Liver (tissue), 9 donors: Measurements from ENCODE around the gene DNAJC5G. TPM values are rescaled to one million over a fixed set of nuclear protein-coding genes. Genes with fewer than 3 reads are reported as not detected.

Experiments
- DNase-seq: peaks from one replicate; pipeline ENCODE4 v3.0.0-alpha.2; 2017; ENCODE audit warnings: low spot score
- H3K27ac ChIP-seq, 2 donors: one replicate each; pipeline ENCODE4 v1.7.0; 2013; ENCODE audit warnings: inconsistent platforms in 2 of 2, low read length in 2 of 2, control low read depth in 1 of 2, low read depth in 1 of 2, mild to moderate bottlenecking in 1 of 2
- H3K27me3 ChIP-seq, 4 donors: one replicate each; pipeline versions ENCODE4 v1.6.1 to v1.7.0; 2013; ENCODE audit warnings: low read length in 3 of 4, inconsistent platforms in 1 of 4, mild to moderate bottlenecking in 1 of 4, moderate library complexity in 1 of 4; ENCODE audit not compliant: control insufficient read depth in 4 of 4, insufficient read depth in 4 of 4
- H3K36me3 ChIP-seq, 4 donors: one replicate each; pipeline versions ENCODE4 v1.6.1 to v1.7.0; 2013; ENCODE audit warnings: low read length in 3 of 4, mild to moderate bottlenecking in 3 of 4, low read depth in 1 of 4, moderate library complexity in 1 of 4; ENCODE audit not compliant: control insufficient read depth in 4 of 4, insufficient read depth in 3 of 4
- H3K4me1 ChIP-seq, 4 donors: one replicate each; pipeline versions ENCODE4 v1.6.1 to v1.7.0; 2013; ENCODE audit warnings: low read length in 3 of 4, mild to moderate bottlenecking in 3 of 4, moderate library complexity in 1 of 4; ENCODE audit not compliant: control insufficient read depth in 4 of 4, insufficient read depth in 4 of 4
- H3K4me3 ChIP-seq, 3 donors: one replicate each; pipeline versions ENCODE4 v1.6.1 to v1.7.0; 2013; ENCODE audit warnings: low read length in 3 of 3, control low read depth in 1 of 3, low read depth in 1 of 3, mild to moderate bottlenecking in 1 of 3
- H3K9ac ChIP-seq, 2 donors: one replicate each; pipeline ENCODE4 v1.7.0; 2013; ENCODE audit warnings: low read length in 2 of 2, mild to moderate bottlenecking in 2 of 2, moderate library complexity in 2 of 2, control low read depth in 1 of 2, low read depth in 1 of 2
- H3K9me3 ChIP-seq, 4 donors: one replicate each; pipeline versions ENCODE4 v1.6.1 to v1.7.0; 2013; ENCODE audit warnings: low read length in 3 of 4; ENCODE audit not compliant: control insufficient read depth in 4 of 4
- EGR1 ChIP-seq, 2 donors: IDR thresholded peaks; 2 replicates each; pipeline ENCODE4 v1.6.1; 2016 to 2018; ENCODE audit warnings: antibody characterized with exemption in 2 of 2, low read depth in 2 of 2
- FOXA2 ChIP-seq: IDR thresholded peaks from 2 replicates; pipeline ENCODE4 v1.6.1; 2016; ENCODE audit warnings: antibody characterized with exemption
- GABPA ChIP-seq, 2 donors: IDR thresholded peaks in 1 of 2; conservative IDR thresholded peaks in 1 of 2; 2 replicates each; pipeline ENCODE4 v1.6.1; 2016; ENCODE audit warnings: antibody characterized with exemption in 2 of 2, mild to moderate bottlenecking in 1 of 2, moderate library complexity in 1 of 2
- HNF4A ChIP-seq, 2 donors: conservative IDR thresholded peaks; 2 replicates each; pipeline ENCODE4 v1.6.1; 2016; ENCODE audit warnings: antibody characterized with exemption in 2 of 2, mild to moderate bottlenecking in 2 of 2
- HNF4G ChIP-seq: IDR thresholded peaks from 2 replicates; pipeline ENCODE4 v1.6.1; 2016; ENCODE audit warnings: antibody characterized with exemption
- JUND ChIP-seq, 2 donors: IDR thresholded peaks; 2 replicates each; pipeline ENCODE4 v1.6.1; 2016; ENCODE audit warnings: antibody characterized with exemption in 2 of 2
- NR2F2 ChIP-seq: IDR thresholded peaks from 2 replicates; pipeline ENCODE4 v1.6.1; 2016; ENCODE audit warnings: antibody characterized with exemption
- RAD21 ChIP-seq, 2 donors: IDR thresholded peaks; 2 replicates each; pipeline ENCODE4 v1.6.1; 2016; ENCODE audit warnings: antibody characterized with exemption in 2 of 2, mild to moderate bottlenecking in 2 of 2
- SP1 ChIP-seq: IDR thresholded peaks from 2 replicates; pipeline ENCODE4 v1.6.1; 2018; ENCODE audit warnings: antibody characterized with exemption, mild to moderate bottlenecking
- TAF1 ChIP-seq: conservative IDR thresholded peaks from 2 replicates; pipeline ENCODE4 v1.6.1; 2016; ENCODE audit warnings: antibody characterized with exemption, mild to moderate bottlenecking
- WGBS: extraction: QIAGEN DNeasy Blood & Tissue Kit; methylation state at CpG from one replicate; pipeline ENCODE4 v1.1.7; 2013; 5-methylcytosine and 5-hydroxymethylcytosine counted together
- polyA plus RNA-seq, 2 donors: library from polyadenylated mRNA; stranded (reverse) in 1 of 2; unstranded in 1 of 2; fragments of 200-250 nt in 1 of 2; fragments of >200 nt in 1 of 2; fragmentation: Nextera tagmentation in 1 of 2; extraction: Ambion mirVana in 1 of 2; gene quantifications; one replicate each; pipeline versions ENCODE4 v1.2.1 to v1.2.3, GENCODE V29; 2013 to 2015
- total RNA-seq, 2 donors: library from RNA; depleted of rRNA; stranded (reverse); fragments of >200 nt; gene quantifications; one replicate each; pipeline ENCODE4 v1.2.3, GENCODE V29; 2014
- TF ChIP-seq, protein P1 (sequence below): IDR thresholded peaks from 2 replicates; pipeline ENCODE4 v1.6.1; 2016; ENCODE audit warnings: antibody characterized with exemption
- TF ChIP-seq, protein P2 (sequence below): IDR thresholded peaks from 2 replicates; pipeline ENCODE4 v1.6.1; 2016; ENCODE audit warnings: antibody characterized with exemption
- TF ChIP-seq, protein P3 (sequence below): IDR thresholded peaks from 2 replicates; pipeline ENCODE4 v1.6.1; 2016; ENCODE audit warnings: antibody characterized with exemption, mild to moderate bottlenecking
- donor health status: healthy.
- donor health status: healthy.
- donor health status: healthy.
- donor health status: healthy.
- donor health status: healthy.

DNAJC5G gene
- total and polyA plus RNA-seq, 4 donors = not detected

DNA sequence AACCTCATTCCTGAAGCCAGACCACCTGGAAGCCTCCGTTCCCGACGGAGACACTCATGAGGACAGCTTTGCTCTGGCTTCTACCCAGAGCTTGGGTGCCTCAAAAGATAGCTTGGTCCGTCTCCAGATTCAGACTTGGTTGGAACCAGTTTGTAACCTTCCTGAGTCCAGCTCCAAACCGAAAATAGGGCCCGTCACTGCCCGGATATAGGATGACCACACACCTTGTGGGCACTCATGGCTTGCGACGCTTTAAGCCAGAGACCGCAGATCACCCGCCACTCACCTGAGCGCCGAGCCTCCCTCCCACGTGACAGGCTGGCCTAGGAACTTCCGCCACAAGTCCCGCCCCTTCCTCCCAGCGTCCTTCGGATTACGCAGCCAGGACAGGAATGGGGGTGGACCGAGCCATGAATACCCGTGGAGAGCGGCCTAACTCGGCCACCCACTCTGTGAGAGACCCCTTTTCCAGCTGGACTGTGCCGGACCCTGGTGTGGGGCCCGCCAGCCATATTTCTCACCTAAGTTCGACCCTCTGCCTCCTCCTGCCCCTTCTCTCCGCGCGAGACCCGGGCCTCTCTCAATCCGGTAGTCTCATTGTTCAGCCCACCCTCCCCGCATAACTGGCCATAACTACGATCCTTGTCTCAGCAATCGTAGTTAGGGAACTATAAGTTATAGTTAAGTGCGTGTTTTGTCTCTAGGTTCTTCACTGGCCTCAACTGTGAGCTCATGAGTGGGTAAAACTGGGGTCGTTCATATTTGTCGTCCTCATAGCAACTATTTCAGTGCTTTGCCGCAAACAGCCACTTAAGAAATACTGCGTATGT lies 47.7 kb downstream of the DNAJC5G start, which contains the start of gene MPV17 (continued):
- TF ChIP-seq NR2F2 (no peak), EGR1 (IDR thresholded peaks at IDR 0.05; ENCODE audit: low read depth in 2 of 2) (no peak)
- TF ChIP-seq, protein P1, sequence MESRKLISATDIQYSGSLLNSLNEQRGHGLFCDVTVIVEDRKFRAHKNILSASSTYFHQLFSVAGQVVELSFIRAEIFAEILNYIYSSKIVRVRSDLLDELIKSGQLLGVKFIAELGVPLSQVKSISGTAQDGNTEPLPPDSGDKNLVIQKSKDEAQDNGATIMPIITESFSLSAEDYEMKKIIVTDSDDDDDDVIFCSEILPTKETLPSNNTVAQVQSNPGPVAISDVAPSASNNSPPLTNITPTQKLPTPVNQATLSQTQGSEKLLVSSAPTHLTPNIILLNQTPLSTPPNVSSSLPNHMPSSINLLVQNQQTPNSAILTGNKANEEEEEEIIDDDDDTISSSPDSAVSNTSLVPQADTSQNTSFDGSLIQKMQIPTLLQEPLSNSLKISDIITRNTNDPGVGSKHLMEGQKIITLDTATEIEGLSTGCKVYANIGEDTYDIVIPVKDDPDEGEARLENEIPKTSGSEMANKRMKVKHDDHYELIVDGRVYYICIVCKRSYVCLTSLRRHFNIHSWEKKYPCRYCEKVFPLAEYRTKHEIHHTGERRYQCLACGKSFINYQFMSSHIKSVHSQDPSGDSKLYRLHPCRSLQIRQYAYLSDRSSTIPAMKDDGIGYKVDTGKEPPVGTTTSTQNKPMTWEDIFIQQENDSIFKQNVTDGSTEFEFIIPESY = peak; percentile 37

DNA sequence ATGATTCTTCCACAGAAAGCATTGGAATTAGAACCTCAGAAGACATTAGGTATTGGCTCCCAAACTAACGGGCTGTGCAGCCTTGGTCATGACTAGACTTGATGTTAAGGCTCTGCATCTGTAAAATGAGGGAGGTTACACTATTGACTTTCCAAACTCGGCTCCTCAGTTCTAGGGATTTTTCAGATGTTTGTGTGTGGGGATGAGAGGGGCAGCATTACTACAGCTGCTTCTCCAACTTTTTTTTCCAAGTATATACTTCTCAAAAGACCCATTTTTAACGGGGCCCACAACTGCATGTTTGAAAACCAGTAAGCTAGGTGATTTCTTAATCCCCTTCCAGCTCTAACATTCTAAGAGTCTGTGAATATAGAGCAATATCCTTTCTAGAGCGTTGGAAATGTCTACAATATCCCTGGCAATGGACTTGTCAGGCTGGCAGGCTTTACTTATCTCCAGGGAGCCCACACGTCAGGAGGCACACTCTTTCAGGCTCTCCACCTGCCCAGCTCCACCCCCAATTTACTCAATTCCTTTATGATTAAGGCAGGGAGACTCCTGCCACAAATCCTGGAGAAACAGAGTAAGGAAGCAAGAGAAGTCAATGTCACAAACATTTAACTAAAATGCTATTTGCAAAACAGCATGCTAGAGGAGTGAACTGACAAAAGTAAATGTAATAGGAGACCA lies 48.5 kb downstream of the DNAJC5G start:
- peak overlapping the region; percentile 94 to 95 for H3K27ac ChIP-seq
- peak overlapping the region; percentile 89 to 98 for H3K9ac ChIP-seq
- TF ChIP-seq SP1 = no peak
- TF ChIP-seq TAF1 = no peak
- TF ChIP-seq HNF4G = no peak
- TF ChIP-seq FOXA2 = no peak
- TF ChIP-seq GABPA (IDR thresholded peaks at IDR 0.05 in 1 of 2, conservative IDR thresholded peaks at IDR 0.05 in 1 of 2) = no peak
- TF ChIP-seq, protein P2, sequence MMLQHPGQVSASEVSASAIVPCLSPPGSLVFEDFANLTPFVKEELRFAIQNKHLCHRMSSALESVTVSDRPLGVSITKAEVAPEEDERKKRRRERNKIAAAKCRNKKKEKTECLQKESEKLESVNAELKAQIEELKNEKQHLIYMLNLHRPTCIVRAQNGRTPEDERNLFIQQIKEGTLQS = no peak
- no peak for TF ChIP-seq NR2F2
- TF ChIP-seq HNF4A (conservative IDR thresholded peaks at IDR 0.05) = no peak
- no peak for TF ChIP-seq EGR1 (IDR thresholded peaks at IDR 0.05; ENCODE audit: low read depth in 2 of 2)
- no peak for TF ChIP-seq RAD21 (IDR thresholded peaks at IDR 0.05)
- TF ChIP-seq, protein P1 = no peak
- no peak for TF ChIP-seq JUND (IDR thresholded peaks at IDR 0.05)
- TF ChIP-seq, protein P3, sequence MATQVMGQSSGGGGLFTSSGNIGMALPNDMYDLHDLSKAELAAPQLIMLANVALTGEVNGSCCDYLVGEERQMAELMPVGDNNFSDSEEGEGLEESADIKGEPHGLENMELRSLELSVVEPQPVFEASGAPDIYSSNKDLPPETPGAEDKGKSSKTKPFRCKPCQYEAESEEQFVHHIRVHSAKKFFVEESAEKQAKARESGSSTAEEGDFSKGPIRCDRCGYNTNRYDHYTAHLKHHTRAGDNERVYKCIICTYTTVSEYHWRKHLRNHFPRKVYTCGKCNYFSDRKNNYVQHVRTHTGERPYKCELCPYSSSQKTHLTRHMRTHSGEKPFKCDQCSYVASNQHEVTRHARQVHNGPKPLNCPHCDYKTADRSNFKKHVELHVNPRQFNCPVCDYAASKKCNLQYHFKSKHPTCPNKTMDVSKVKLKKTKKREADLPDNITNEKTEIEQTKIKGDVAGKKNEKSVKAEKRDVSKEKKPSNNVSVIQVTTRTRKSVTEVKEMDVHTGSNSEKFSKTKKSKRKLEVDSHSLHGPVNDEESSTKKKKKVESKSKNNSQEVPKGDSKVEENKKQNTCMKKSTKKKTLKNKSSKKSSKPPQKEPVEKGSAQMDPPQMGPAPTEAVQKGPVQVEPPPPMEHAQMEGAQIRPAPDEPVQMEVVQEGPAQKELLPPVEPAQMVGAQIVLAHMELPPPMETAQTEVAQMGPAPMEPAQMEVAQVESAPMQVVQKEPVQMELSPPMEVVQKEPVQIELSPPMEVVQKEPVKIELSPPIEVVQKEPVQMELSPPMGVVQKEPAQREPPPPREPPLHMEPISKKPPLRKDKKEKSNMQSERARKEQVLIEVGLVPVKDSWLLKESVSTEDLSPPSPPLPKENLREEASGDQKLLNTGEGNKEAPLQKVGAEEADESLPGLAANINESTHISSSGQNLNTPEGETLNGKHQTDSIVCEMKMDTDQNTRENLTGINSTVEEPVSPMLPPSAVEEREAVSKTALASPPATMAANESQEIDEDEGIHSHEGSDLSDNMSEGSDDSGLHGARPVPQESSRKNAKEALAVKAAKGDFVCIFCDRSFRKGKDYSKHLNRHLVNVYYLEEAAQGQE = no peak
- H3K4me1 ChIP-seq = peaks cover 5 to 22% (median 15%) of the 10 kb centered on the region in 4 donors
- peak overlapping the region; percentile 79 to 94 (median 84) for H3K4me3 ChIP-seq
- H3K9me3 ChIP-seq = no peaks in the 10 kb centered on the region
- peaks cover 6 to 25% (median 24%) of the 10 kb centered on the region in 4 donors for H3K36me3 ChIP-seq
- H3K27me3 ChIP-seq = no peaks in the 10 kb centered on the region
- no peak for DNase-seq
- WGBS = 17% methylated on average over 5 of the region's 5 CpGs
